MM.1S (cell line): ENCODE data around the gene FUT2.

Experiments
- DNase-seq: peaks from one replicate; pipeline ENCODE4 v3.0.0-alpha.2; 2015
- H2AFZ ChIP-seq: fragments of 300-600 bp; sonication (generic); 2 replicates; pipeline ENCODE4 v1.6.0; 2016; ENCODE audit warnings: antibody characterized with exemption, low read length
- H3F3A ChIP-seq: fragments of 300-600 bp; sonication (generic); 2 replicates; pipeline ENCODE4 v1.6.1; 2016; ENCODE audit warnings: mild to moderate bottlenecking, antibody characterized with exemption, low read length, moderate library complexity, mixed read lengths; ENCODE audit not compliant: insufficient read depth
- H3K27ac ChIP-seq: fragments of 300-600 bp; sonication (generic); 2 replicates; pipeline ENCODE4 v1.5.1; 2016; ENCODE audit warnings: mild to moderate bottlenecking, low read length
- H3K27me3 ChIP-seq: fragments of 300-600 bp; sonication (generic); replicated peaks from 2 replicates; pipeline ENCODE4 v1.6.0; 2016; ENCODE audit warnings: low read length; ENCODE audit not compliant: insufficient read depth
- H3K36me3 ChIP-seq: fragments of 300-600 bp; sonication (generic); replicated peaks from 2 replicates; pipeline ENCODE4 v1.6.1; 2016; ENCODE audit warnings: mild to moderate bottlenecking, low read length, mixed read lengths; ENCODE audit not compliant: insufficient read depth
- H3K4me1 ChIP-seq: fragments of 300-600 bp; sonication (generic); 2 replicates; pipeline ENCODE4 v1.6.1; 2016; ENCODE audit warnings: low read length, mixed read lengths
- H3K4me2 ChIP-seq: fragments of 300-600 bp; sonication (generic); 2 replicates; pipeline ENCODE4 v1.6.0; 2016; ENCODE audit warnings: low read depth, low read length
- H3K4me3 ChIP-seq: fragments of 300-600 bp; sonication (generic); 2 replicates; pipeline ENCODE4 v1.5.1; 2016; ENCODE audit warnings: low read length, mixed read lengths
- H3K79me2 ChIP-seq: fragments of 300-600 bp; sonication (generic); 2 replicates; pipeline ENCODE4 v1.6.1; 2016; ENCODE audit warnings: mixed run types, low read length, mixed read lengths
- H3K9ac ChIP-seq: fragments of 300-600 bp; sonication (generic); 2 replicates; pipeline ENCODE4 v1.6.1; 2016; ENCODE audit warnings: low read length, mixed read lengths
- H3K9me2 ChIP-seq: fragments of 300-600 bp; sonication (generic); replicated peaks from 2 replicates; pipeline ENCODE4 v1.6.1; 2016; ENCODE audit warnings: mild to moderate bottlenecking, low read length, mixed read lengths; ENCODE audit not compliant: insufficient read depth
- H3K9me3 ChIP-seq: fragments of 300-600 bp; sonication (generic); replicated peaks from 2 replicates; pipeline ENCODE4 v1.6.1; 2016; ENCODE audit warnings: mild to moderate bottlenecking, low read length, mixed read lengths; ENCODE audit not compliant: insufficient read depth
- H4K20me1 ChIP-seq: fragments of 300-600 bp; sonication (generic); 2 replicates; pipeline ENCODE4 v1.6.1; 2016; ENCODE audit warnings: mild to moderate bottlenecking, low read length, moderate library complexity, mixed read lengths; ENCODE audit not compliant: insufficient read depth
- EZH2 ChIP-seq: fragments of 300-600 bp; sonication (generic); optimal IDR thresholded peaks from 2 replicates; pipeline ENCODE3; 2017; ENCODE audit warnings: low read depth, mild to moderate bottlenecking, antibody characterized with exemption, low read length, mixed read lengths
- EZH2phosphoT487 ChIP-seq: fragments of 300-600 bp; sonication (generic); IDR thresholded peaks from 2 replicates; pipeline ENCODE4 v1.6.1; 2018; ENCODE audit warnings: antibody characterized with exemption, low read length
- TF ChIP-seq, protein P1 (sequence below): fragments of 300-600 bp; sonication (generic); IDR thresholded peaks from 2 replicates; pipeline ENCODE4 v1.5.1; 2016; ENCODE audit warnings: antibody characterized with exemption, low read length, mixed read lengths

The FUT2 gene

GRCh38 chr19:48724796-48725753 is 29.3 kb downstream of the FUT2 start:
- Histone ChIP-seq H3K9me2 (no peaks in the 10 kb centered on the region), H3K27ac (no peak overlapping the region), H2AFZ (no peak overlapping the region), H3K9ac (no peak overlapping the region), H3K36me3 (no peaks in the 10 kb centered on the region), H3K79me2 (no peaks in the 10 kb centered on the region), H4K20me1 (no peaks in the 10 kb centered on the region), H3K9me3 (no peaks in the 10 kb centered on the region), H3K4me1 (peaks cover 6% of the 10 kb centered on the region; the same call in 1 of the 2 replicates), H3F3A (no peaks in the 10 kb centered on the region), H3K4me3 (no peak overlapping the region), H3K4me2 (peak overlapping the region; percentile 11; the same call in 1 of the 2 replicates), H3K27me3 (peaks cover 44% of the 10 kb centered on the region)
- DNase-seq: peak; percentile 45
- TF ChIP-seq EZH2phosphoT487 (no peak), EZH2 (no peak)
- TF ChIP-seq, protein P1, sequence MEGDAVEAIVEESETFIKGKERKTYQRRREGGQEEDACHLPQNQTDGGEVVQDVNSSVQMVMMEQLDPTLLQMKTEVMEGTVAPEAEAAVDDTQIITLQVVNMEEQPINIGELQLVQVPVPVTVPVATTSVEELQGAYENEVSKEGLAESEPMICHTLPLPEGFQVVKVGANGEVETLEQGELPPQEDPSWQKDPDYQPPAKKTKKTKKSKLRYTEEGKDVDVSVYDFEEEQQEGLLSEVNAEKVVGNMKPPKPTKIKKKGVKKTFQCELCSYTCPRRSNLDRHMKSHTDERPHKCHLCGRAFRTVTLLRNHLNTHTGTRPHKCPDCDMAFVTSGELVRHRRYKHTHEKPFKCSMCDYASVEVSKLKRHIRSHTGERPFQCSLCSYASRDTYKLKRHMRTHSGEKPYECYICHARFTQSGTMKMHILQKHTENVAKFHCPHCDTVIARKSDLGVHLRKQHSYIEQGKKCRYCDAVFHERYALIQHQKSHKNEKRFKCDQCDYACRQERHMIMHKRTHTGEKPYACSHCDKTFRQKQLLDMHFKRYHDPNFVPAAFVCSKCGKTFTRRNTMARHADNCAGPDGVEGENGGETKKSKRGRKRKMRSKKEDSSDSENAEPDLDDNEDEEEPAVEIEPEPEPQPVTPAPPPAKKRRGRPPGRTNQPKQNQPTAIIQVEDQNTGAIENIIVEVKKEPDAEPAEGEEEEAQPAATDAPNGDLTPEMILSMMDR: no peak

GRCh38 chr19:48726556-48726955 is 30.8 kb downstream of the FUT2 start:
- Histone ChIP-seq H3K4me2 (no peak overlapping the region; the same call in 1 of the 2 replicates), H3K4me1 (no peaks in the 10 kb centered on the region), H3F3A (no peaks in the 10 kb centered on the region), H3K9ac (no peak overlapping the region), H2AFZ (0 out of 2 replicates have a peak overlapping the region, but pooled peaks have one; percentile 19), H4K20me1 (no peaks in the 10 kb centered on the region), H3K9me2 (no peaks in the 10 kb centered on the region), H3K4me3 (no peak overlapping the region), H3K36me3 (no peaks in the 10 kb centered on the region), H3K9me3 (no peaks in the 10 kb centered on the region), H3K27ac (no peak overlapping the region), H3K79me2 (no peaks in the 10 kb centered on the region), H3K27me3 (peaks cover 57% of the 10 kb centered on the region)
- TF ChIP-seq, protein P1: no peak
- TF ChIP-seq EZH2phosphoT487: no peak
- TF ChIP-seq EZH2: no peak
- no peak for DNase-seq

DNA sequence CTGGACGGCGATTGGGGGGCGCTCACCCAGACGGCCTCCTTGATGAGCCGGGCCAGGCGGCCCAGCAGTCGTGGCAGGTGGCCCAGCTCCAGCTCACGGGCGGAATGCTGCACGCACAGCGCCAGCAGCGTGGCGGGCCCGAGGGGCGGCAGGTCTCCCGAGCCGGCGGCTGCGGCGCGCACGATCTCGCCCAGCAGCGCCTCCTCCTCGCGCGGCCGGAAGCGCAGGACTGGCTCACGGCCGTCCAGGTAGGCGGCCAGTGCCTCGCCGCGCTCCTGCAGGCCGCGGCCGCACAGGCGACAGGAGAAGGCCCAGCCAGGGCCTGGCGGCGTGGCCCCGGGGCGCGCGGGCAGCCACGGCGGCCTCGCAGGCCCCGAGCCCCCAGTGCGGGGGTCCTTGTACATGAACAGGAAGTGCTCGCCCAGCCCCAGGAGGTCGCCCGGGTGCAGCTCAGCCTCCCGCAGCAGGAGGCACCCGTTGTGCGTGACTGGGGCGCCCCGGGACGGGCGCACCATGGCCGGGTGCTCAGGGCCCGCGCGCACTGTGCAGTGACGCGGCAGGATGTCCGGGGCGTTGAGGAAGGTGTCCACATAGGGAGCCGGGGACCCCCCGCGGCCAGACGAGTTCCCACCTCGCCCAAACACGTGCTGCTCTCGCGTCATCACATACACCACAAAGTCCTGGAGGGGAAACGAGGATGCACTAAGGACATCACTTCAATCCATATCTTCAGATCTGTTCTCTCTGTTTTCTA is 33.3 kb downstream of the FUT2 start:
- DNase-seq: no peak
- Histone ChIP-seq H3K79me2 (no peaks in the 10 kb centered on the region), H4K20me1 (no peaks in the 10 kb centered on the region), H3K36me3 (no peaks in the 10 kb centered on the region), H3K9me3 (no peaks in the 10 kb centered on the region), H3K4me3 (no peak overlapping the region), H3K27ac (no peak overlapping the region), H3K4me1 (no peaks in the 10 kb centered on the region), H3K4me2 (no peak overlapping the region), H3K9me2 (no peaks in the 10 kb centered on the region), H3F3A (no peaks in the 10 kb centered on the region), H2AFZ (no peak overlapping the region), H3K9ac (no peak overlapping the region), H3K27me3 (peaks cover 67% of the 10 kb centered on the region)
- TF ChIP-seq, protein P1: no peak
- TF ChIP-seq EZH2phosphoT487 (no peak), EZH2 (no peak)
